Upper lobe of left lung (tissue), 4 donors: Measurements from ENCODE around the gene CD302.

Source experiments
- CTCF ChIP-seq, 6 experiments: fragments of 450-650 bp in 4 of 6; fragments of 200-600 bp in 2 of 6; sonication (generic) in 2 of 6; IDR thresholded peaks; one replicate each; pipeline ENCODE4 v1.5.1; 2016 to 2019; ENCODE audit warnings: antibody characterized with exemption in 6 of 6
- EP300 ChIP-seq, 4 donors: sonication (generic); formaldehyde crosslinking; IDR thresholded peaks; one replicate each; pipeline ENCODE4 v1.5.1; 2017; ENCODE audit warnings: antibody characterized with exemption in 4 of 4, control low read depth in 2 of 4
- POLR2A ChIP-seq, 4 donors: fragments of 450-650 bp; IDR thresholded peaks; one replicate each; pipeline ENCODE4 v1.5.1; 2016 to 2017; ENCODE audit warnings: antibody characterized with exemption in 4 of 4, mild to moderate bottlenecking in 2 of 4
- POLR2AphosphoS5 ChIP-seq, 2 donors: sonication (generic); formaldehyde crosslinking; IDR thresholded peaks; one replicate each; pipeline ENCODE4 v1.5.1; 2017; ENCODE audit warnings: antibody characterized with exemption in 2 of 2

GRCh38 chr2:159811232-159811631 is 13.2 kb upstream of the CD302 start:
- TF ChIP-seq EP300 (IDR thresholded peaks at IDR 0.05), result no peak
- TF ChIP-seq POLR2A (IDR thresholded peaks at IDR 0.05), result no peak
- TF ChIP-seq CTCF (IDR thresholded peaks at IDR 0.05), result no peak
- no peak for TF ChIP-seq POLR2AphosphoS5 (IDR thresholded peaks at IDR 0.05)
